ENCODE results near the gene PRLH.
A peak's percentile ranks its signal among the peaks of the same experiment; 100 is the strongest.
"Not testable (repeated sequence)": the region's sequence is repeated elsewhere in the genome, so short reads cannot be mapped to it uniquely, and the experiment has no call there.

PRLH gene

GRCh38 chr2:237583385-237584295, 17.3 kb downstream of the PRLH start:
- no peak for DNase-seq

DNA sequence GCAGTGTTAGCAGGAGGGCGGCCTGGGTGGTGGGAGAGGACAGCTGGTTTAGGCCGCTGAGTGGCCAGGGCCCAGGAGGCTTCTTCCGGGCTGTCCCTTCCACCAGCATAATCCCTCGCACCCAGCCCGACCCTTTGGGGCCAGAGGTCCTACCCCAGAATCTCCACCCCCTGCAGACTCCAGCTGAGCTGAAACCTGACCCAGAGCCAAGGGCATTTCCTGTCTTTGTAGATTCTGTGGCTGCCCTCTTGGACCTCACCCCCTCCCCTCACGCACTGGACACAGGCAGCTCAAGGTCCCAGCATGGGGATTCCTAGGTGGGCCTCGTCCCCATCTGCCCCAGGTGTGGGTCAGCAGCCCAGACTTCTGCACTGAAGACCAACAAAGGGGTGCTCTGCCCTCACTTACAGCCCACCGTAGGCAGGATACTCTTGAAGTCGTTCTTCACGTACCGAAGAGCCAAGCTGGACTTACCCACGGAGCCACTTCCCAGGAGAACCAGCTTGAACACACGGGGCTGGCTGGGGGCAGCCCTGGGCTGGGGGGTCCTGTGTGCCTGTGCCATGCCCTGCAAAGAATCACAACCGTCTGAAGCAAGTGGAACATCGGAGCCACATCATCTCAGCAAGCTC, 19.3 kb downstream of the PRLH start:
- DNase-seq, result no peak

DNA sequence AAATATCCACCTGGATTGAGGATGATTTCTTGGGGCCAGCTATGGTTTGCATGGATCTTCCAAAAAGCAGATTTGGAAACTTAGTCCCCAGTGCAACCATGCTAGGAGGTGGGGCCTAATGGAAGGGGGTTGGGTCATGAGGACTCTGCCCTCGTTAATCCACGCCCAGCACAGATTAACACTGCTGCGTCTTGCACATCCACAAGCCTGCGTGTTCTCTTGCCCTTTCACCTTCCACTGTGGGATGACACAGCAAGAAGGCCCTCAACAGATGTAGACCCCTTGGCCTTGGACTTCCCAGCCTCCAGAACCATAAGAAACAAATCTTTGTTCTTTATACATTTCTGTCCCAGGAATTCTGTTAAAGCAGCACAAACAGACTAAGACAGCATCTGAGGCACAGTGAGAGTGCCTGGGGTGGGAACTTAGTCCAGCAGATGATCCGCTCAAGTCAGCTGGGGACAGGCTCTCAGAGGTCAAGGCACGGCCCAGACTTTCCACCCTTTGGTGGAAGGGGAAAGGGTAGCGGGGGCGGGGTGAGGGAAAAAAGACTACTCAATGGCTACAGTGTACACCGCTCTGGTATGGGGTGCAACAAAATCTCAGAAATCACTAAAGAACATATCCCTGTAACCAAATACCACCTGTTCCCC, 21.8 kb downstream of the PRLH start:
- DNase-seq, result no peak

DNA sequence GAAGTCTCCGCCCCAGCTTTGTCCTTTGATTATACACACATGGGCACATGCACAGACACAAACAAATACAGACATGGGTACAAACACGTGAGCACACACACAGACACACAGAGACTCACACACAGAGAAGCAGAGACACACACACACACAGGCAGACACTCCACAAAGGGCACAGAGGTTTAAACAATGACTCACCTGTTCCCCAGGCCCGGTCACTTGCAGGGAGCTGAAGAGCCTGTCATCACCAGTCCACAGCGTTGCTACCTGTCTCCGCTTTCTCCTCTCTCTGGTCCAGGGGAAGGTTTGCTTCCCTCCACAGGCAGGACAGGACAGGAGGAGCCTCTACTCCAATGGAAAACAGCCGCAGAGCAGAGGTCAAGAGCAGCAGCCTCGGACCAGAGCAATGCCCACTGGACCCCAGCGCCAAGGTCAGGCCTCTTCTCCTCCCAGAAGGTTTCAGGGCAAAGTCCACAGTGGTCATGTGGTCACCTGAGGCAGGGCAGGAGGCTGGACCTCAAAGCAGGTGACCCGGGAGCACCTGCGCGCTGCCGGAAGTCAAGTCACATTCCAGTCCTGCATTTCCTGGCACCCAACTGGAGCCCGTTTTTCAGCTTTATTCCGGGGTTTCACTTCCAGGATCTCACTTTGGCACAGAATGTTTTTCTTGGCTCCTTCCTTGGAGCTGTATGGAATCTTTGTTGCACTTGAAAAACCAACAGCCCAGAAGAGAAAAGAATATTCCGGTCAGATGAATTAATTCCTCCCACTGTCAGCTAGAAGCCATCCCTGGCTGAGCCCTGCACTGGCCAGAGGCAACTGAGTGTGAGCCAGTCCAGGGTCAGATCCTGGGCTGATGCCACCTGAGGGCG, 24.1 kb downstream of the PRLH start, which contains the start of gene RAB17:
Gene RAB17 (minus strand): TSS at position 463 of the 869 bp plus-strand sequence. CDS start 4,580 bp downstream, outside the sequence.
- DNase-seq, result peak; percentile 43 to 65

DNA sequence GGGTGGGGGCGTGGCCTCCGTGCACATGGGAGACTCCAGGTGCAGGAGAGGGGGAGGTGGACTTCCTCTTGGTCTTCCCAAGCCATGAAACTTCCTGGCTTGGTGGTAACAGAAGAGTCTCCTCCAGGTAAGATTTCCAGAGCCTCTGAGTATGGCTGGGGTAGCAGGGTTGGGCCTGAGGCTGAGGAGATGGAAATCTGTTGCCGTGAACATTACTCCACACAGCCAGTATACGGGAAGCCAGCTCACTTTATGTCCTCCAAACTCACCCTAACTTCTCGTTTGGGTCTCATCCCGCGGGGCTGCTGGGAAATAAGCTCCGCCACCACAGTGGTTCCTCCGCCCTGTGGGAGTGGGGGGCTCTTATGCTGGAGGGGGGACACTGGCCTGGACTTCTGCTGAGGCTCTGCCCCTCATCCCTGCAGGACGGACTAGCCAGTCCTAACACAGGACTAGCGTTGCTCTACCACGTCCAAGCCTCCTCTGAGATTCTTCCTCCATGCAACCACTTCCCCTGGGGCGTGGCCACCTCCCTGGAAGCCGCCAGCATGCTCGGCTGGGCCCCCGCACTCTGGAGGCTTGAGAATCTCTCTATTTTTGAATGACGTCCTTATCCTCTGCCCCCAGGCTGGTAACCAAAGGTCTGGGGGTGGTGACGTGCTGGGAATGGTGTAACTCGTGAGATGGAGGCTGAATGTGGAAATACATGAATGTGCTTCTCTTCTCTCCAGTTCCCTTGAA, 24.9 kb downstream of the PRLH start:
- DNase-seq, result peak; percentile 41 to 73

- DNase-seq, result no peak
Observed at GRCh38 chr2:237592425-237592980, 26.1 kb downstream of the PRLH start.

- DNase-seq, result no peak
Observed at GRCh38 chr2:237593036-237593435, 26.7 kb downstream of the PRLH start.

DNA sequence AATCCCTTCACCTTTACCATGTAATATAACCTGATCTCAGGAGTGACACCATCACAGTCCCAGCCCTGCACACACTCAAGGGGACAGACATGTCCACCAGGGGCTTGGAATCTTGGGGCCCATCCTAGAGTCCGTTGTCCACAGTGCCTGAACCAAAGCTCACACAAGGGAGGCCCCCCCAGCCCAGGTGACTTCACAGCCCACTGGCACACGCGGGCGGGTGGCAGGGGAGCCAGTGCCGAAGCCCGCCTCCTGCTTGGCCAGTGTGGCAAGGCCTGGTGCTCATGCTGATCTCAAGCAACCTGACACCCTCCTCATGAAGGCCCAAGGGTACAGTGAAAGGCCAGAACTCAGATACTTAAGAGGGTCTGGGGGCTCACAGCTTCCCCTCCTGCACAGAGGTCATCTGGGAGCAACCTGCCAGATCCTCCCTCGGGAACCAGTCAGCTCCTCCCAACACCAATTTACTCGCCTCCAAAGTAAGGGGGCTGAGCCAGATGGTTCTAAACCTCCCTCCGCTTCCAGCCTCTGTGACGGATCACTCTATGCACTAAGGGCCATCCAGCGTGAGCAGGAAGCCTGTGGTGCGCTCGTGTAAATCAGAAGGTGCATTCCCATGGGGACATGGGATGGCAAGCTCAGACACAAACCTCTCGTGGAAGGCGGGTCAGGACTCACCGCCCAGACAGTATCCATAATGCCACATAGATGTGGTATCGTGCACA, 27.4 kb downstream of the PRLH start:
- no peak for DNase-seq

- no peak for DNase-seq
Observed at GRCh38 chr2:237594514-237594871, 28.1 kb downstream of the PRLH start.

GRCh38 chr2:237595829-237596519, 29.6 kb downstream of the PRLH start:
- DNase-seq, result not testable (repeated sequence)

GRCh38 chr2:237596520-237597195, 30.3 kb downstream of the PRLH start:
- no peak for DNase-seq

GRCh38 chr2:237597196-237598145, 31.1 kb downstream of the PRLH start:
- DNase-seq, result no peak

- no peak for DNase-seq
Observed at GRCh38 chr2:237598468-237599208, 32.3 kb downstream of the PRLH start.

- no peak for DNase-seq
Observed at GRCh38 chr2:237599465-237600110, 33.2 kb downstream of the PRLH start.

GRCh38 chr2:237600205-237600846, 34.0 kb downstream of the PRLH start:
- DNase-seq, result no peak

DNA sequence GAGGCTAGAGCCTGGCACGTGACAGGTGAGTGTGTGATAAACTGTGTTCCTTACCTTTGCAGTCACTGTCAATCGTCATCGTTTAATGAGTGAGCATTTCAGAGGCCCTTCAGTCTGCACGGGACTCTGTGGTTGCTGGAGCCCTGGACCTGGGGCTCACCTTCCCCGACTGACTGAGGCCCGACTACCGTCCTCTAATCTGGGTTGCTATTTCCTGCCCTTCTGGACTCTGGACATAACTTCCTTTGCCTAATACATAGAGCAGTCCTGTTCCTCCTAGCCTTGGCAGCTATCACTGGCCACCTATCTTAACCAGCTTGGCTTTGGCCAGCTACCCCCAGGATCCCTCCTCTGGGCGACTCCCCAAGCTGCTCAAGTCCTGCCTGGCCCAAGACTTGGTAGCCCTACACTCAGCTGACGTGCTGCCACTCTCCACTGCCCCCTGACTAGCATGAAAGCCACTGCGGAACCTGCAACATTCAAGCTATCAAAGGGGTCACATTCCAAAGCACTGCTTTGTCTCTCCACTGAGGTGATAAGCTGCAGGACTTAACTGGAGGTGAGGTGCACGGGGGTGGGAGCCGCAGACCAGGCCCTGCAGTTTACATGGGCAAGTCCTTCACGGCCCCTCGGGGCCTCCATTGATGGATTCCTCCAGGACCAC, 35.2 kb downstream of the PRLH start:
- DNase-seq, result no peak
